ENCODE results near the gene PIWIL4.

Gene PIWIL4

DNA sequence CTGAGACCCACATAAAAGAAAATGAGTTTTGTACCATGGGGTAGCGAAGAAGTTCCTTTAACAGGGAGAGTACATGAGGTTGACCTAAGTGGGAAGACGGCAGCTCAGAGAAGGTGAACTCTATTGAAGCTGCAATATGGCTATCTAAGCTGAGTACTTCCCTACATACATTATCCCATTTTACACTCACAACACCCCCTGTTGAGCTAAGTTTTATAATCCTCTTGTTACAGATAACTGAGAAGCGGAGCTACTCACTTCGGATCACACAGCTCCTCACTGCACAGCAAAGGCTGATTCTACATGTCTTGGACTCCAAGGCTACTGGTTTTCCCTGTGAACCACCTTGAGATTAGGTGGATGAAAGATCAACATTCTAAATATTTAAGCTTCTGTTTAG lies 8.2 kb upstream of the PIWIL4 start:
- no peaks in the 10 kb centered on the region for H3K36me3 Mint-ChIP-seq (ENCODE audit: low read depth)
- H3K9me3 Mint-ChIP-seq, result no peaks in the 10 kb centered on the region
- H3K27ac Mint-ChIP-seq, result no peak overlapping the region
- no peaks in the 10 kb centered on the region for H3K27me3 Mint-ChIP-seq (ENCODE audit: low read depth)
- TF ChIP-seq, protein P1, sequence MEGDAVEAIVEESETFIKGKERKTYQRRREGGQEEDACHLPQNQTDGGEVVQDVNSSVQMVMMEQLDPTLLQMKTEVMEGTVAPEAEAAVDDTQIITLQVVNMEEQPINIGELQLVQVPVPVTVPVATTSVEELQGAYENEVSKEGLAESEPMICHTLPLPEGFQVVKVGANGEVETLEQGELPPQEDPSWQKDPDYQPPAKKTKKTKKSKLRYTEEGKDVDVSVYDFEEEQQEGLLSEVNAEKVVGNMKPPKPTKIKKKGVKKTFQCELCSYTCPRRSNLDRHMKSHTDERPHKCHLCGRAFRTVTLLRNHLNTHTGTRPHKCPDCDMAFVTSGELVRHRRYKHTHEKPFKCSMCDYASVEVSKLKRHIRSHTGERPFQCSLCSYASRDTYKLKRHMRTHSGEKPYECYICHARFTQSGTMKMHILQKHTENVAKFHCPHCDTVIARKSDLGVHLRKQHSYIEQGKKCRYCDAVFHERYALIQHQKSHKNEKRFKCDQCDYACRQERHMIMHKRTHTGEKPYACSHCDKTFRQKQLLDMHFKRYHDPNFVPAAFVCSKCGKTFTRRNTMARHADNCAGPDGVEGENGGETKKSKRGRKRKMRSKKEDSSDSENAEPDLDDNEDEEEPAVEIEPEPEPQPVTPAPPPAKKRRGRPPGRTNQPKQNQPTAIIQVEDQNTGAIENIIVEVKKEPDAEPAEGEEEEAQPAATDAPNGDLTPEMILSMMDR (IDR thresholded peaks at IDR 0.05; ENCODE audit: unreplicated experiment in 3 of 3), result no peak
- H3K4me1 Mint-ChIP-seq, result peaks cover 5% of the 10 kb centered on the region
- no peak overlapping the region for H3K4me3 Mint-ChIP-seq

DNA sequence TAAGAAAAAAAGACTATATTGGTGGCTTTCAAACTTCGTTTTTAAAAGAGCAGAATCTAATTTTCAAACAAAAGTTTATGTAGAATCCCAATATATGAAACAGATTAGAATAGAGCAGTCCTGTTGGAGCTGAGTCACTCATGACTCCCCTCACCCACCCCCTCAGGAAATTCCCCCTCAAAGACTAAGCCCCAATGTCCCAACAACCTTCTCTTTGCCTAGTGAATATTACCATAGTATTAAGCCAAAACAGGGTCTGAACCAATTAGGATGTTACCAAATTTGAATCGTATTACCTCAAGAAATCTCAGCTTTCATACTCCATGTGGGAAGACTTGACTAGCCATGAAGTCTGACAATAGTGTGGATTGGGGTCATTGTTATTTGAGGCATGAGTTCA lies 7.8 kb upstream of the PIWIL4 start:
- Mint-ChIP-seq H3K9me3 (no peaks in the 10 kb centered on the region), H3K4me3 (no peak overlapping the region), H3K36me3 (ENCODE audit: low read depth) (no peaks in the 10 kb centered on the region), H3K27ac (no peak overlapping the region), H3K27me3 (ENCODE audit: low read depth) (no peaks in the 10 kb centered on the region), H3K4me1 (peaks cover 5% of the 10 kb centered on the region)
- TF ChIP-seq, protein P1 (IDR thresholded peaks at IDR 0.05; ENCODE audit: unreplicated experiment in 3 of 3), result no peak

DNA sequence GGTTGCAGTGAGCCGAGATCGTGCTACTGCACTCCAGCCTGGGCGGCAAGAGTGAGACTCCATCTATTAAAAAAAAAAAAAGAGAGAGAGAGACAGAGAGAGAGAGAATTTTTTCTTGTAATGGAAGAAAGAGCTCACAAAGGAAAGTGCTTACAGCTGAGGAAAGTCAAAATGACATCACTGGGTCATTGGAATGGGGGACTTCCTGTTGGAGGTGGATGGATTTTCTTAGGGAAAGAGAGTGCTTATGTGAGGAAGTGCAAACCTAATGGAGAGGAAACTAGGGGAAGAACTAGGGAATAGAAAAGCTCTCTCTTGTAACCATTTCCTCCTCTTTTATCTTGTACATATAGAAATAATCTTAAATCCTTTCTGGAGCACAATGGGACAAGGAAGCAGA lies 6.3 kb upstream of the PIWIL4 start:
- Mint-ChIP-seq H3K4me3 (no peak overlapping the region), H3K27me3 (ENCODE audit: low read depth) (no peaks in the 10 kb centered on the region), H3K27ac (no peak overlapping the region), H3K4me1 (peaks cover 5% of the 10 kb centered on the region), H3K36me3 (ENCODE audit: low read depth) (no peaks in the 10 kb centered on the region), H3K9me3 (no peaks in the 10 kb centered on the region)
- TF ChIP-seq, protein P1 (IDR thresholded peaks at IDR 0.05; ENCODE audit: unreplicated experiment in 3 of 3), result no peak

DNA sequence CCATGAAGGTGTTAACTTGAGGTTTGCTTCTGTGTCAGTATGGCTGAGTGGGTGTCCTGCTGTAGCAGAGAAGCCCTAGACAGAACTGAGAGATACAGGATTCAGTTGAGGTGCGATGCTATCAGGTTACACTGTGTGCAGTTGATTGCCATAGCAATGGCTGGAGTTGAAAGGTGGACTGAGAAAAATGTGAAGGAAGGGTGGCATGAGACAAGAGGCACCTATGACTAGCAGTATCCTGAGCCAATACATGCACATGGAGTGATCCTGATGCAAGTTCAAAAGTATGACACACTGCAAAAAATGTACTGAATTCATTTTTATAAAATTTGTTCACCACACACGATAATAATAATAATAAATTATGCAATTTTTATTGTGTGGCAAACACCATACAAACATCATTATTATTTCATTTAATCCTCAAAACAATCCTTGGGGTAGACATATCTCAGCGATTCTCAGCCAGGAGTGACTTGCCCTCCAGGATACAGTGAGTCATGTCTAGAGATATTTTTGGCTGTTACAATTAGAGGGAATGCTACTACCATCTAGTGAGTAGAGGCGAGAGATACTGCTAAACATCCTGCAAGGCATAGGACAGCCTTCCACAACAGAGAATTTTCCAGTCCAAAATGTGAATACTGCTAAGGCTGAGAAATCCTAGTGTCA lies 3.9 kb upstream of the PIWIL4 start:
- no peaks in the 10 kb centered on the region for H3K36me3 Mint-ChIP-seq (ENCODE audit: low read depth)
- no peaks in the 10 kb centered on the region for H3K9me3 Mint-ChIP-seq

DNA sequence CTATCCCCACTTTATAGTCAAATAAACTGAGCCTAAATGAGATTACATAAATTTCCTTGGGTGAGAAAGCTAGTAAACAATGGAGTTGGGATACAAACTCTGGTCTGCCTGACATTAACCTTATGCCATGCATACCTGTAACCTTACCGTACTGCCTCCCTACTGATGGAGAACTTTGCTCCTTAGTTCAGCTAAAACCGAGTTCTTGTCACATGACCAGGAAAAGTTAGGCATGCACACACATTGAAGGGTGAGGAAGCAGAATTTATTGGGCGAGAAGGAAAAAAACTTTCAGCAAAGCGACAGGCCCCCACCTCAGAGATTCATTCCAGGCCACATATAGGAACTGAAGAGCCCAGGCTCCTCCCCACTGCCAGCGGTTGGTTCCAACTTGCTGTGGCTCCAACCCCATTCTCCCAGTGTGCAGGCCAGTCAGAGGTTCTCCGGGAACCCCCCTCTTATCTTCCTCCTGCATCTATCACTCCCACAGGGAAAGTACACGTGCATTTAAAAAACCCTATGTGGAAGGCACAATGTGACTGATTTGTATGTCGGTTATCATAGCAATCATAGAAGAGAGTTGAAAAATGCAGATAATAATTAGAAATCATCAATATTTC lies 3.2 kb upstream of the PIWIL4 start:
- peaks cover 5% of the 10 kb centered on the region for H3K4me1 Mint-ChIP-seq
- TF ChIP-seq, protein P1 (IDR thresholded peaks at IDR 0.05; ENCODE audit: unreplicated experiment in 3 of 3), result no peak
- H3K27ac Mint-ChIP-seq, result no peak overlapping the region
- H3K4me3 Mint-ChIP-seq, result no peak overlapping the region
- no peaks in the 10 kb centered on the region for H3K27me3 Mint-ChIP-seq (ENCODE audit: low read depth)
- H3K36me3 Mint-ChIP-seq (ENCODE audit: low read depth), result no peaks in the 10 kb centered on the region
- no peaks in the 10 kb centered on the region for H3K9me3 Mint-ChIP-seq

More for the DNA sequence above, 3.9 kb upstream of the PIWIL4 start:
- H3K27ac Mint-ChIP-seq, result no peak overlapping the region
- H3K4me1 Mint-ChIP-seq, result peaks cover 5% of the 10 kb centered on the region
- no peaks in the 10 kb centered on the region for H3K27me3 Mint-ChIP-seq (ENCODE audit: low read depth)
- H3K4me3 Mint-ChIP-seq, result no peak overlapping the region
- TF ChIP-seq, protein P1 (IDR thresholded peaks at IDR 0.05; ENCODE audit: unreplicated experiment in 3 of 3), result no peak

DNA sequence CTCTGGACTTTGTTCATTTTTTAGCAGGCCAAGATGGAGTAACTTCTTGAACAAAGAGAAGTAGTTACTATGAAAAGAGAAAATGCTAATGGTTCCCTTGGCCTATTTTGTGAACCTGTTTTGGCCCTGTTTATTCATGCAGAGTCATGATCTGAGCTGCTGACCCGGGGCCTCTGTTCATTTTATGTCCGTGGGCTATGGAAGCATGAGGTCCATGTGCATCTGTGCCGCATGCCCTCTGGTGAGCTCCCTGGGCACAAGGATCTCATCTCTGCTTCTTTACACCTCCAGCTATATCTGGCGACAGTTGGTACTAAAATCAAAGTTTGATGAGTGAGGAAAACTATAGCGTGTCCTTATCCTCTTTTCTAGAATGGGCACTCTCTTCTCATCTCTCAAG lies 1.0 kb downstream of the PIWIL4 start:
- Mint-ChIP-seq H3K36me3 (ENCODE audit: low read depth) (no peaks in the 10 kb centered on the region), H3K9me3 (peaks cover 5% of the 10 kb centered on the region), H3K27me3 (ENCODE audit: low read depth) (no peaks in the 10 kb centered on the region), H3K4me1 (no peaks in the 10 kb centered on the region), H3K27ac (no peak overlapping the region), H3K4me3 (no peak overlapping the region)
- TF ChIP-seq, protein P1 (IDR thresholded peaks at IDR 0.05; ENCODE audit: unreplicated experiment in 3 of 3), result no peak
